ENCODE data around the gene PRPH2. TPM values are rescaled to one million over a fixed set of nuclear protein-coding genes. Genes with fewer than 3 reads are reported as not detected.

The PRPH2 gene
- total RNA-seq, 1 experiment from 2014 or later, result 1.0 TPM

DNA sequence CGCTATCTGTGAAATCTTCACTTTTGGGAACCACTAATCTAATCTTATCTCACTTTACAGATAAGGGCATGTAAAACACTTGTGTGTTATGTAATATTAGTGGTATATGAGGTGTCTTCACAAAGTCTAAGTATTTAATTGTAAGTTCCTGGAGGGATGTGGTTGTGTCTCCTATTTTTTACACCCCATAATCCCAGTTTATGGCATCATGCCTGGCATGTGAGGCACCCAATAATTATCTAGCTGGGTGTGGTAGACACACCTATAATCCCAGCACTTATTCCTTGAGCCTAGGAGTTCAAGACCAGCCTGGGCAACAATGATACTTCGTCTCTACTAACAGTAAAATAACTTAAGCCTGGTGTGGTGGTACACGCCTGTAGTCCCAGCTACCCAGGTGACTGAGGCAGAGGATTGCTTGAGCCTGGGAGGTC is 40.0 kb upstream of the PRPH2 start (continued):
- TF ChIP-seq, protein P1, sequence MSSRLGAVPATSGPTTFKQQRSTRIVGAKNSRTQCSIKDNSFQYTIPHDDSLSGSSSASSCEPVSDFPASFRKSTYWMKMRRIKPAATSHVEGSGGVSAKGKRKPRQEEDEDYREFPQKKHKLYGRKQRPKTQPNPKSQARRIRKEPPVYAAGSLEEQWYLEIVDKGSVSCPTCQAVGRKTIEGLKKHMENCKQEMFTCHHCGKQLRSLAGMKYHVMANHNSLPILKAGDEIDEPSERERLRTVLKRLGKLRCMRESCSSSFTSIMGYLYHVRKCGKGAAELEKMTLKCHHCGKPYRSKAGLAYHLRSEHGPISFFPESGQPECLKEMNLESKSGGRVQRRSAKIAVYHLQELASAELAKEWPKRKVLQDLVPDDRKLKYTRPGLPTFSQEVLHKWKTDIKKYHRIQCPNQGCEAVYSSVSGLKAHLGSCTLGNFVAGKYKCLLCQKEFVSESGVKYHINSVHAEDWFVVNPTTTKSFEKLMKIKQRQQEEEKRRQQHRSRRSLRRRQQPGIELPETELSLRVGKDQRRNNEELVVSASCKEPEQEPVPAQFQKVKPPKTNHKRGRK (CRISPR knock-in tag; IDR thresholded peaks at IDR 0.05; ENCODE audit: borderline replicate concordance), result no peak

DNA sequence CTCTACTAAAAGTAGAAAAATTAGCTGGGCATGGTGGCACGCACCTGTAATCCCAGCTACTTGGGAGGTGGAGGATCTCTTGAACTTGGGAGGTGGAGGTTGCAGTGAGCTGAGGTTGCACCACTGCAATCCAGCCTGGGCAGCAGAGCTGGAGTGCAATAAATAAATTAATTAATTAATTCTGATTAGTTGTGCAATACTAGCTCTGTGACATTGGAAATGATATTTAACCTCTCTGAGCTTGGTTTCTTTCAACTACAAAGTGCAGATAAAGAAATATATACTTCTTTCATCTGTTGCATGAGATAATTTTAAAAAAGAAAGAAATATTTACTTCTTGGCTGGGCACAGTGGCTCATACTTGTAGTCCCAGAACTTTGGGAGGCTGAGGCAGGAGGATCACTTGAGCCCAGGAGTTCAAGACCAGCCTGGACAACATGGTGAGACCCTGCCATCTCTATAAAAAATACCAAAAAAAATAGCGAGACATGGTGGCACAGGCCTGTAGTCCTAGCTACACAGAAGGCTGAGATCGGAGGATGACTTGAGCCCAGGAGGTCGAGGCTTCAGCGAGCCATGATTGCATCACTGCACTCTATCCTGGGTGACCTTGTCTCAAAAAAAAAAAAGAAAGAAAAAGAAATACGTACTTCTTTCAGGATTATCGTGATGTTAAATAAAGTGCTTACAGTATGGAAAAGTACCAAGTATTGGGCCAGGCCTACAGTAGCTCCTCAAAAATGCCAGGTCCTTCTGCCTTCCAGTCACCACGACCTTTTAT is 39.1 kb upstream of the PRPH2 start:
- no peak for TF ChIP-seq ZNF219 (CRISPR knock-in tag; IDR thresholded peaks at IDR 0.05; ENCODE audit: borderline replicate concordance)
- TF ChIP-seq ZNF671 (CRISPR knock-in tag; IDR thresholded peaks at IDR 0.05), result no peak
- no peak for TF ChIP-seq FOXP1 (CRISPR knock-in tag; IDR thresholded peaks at IDR 0.05; ENCODE audit: borderline replicate concordance)
- TF ChIP-seq, protein P2, sequence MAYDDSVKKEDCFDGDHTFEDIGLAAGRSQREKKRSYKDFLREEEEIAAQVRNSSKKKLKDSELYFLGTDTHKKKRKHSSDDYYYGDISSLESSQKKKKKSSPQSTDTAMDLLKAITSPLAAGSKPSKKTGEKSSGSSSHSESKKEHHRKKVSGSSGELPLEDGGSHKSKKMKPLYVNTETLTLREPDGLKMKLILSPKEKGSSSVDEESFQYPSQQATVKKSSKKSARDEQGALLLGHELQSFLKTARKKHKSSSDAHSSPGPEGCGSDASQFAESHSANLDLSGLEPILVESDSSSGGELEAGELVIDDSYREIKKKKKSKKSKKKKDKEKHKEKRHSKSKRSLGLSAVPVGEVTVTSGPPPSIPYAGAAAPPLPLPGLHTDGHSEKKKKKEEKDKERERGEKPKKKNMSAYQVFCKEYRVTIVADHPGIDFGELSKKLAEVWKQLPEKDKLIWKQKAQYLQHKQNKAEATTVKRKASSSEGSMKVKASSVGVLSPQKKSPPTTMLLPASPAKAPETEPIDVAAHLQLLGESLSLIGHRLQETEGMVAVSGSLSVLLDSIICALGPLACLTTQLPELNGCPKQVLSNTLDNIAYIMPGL (CRISPR knock-in tag; IDR thresholded peaks at IDR 0.05), result no peak
- TF ChIP-seq, protein P3, sequence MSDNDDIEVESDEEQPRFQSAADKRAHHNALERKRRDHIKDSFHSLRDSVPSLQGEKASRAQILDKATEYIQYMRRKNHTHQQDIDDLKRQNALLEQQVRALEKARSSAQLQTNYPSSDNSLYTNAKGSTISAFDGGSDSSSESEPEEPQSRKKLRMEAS (CRISPR knock-in tag; IDR thresholded peaks at IDR 0.05), result no peak
- TF ChIP-seq, protein P4, sequence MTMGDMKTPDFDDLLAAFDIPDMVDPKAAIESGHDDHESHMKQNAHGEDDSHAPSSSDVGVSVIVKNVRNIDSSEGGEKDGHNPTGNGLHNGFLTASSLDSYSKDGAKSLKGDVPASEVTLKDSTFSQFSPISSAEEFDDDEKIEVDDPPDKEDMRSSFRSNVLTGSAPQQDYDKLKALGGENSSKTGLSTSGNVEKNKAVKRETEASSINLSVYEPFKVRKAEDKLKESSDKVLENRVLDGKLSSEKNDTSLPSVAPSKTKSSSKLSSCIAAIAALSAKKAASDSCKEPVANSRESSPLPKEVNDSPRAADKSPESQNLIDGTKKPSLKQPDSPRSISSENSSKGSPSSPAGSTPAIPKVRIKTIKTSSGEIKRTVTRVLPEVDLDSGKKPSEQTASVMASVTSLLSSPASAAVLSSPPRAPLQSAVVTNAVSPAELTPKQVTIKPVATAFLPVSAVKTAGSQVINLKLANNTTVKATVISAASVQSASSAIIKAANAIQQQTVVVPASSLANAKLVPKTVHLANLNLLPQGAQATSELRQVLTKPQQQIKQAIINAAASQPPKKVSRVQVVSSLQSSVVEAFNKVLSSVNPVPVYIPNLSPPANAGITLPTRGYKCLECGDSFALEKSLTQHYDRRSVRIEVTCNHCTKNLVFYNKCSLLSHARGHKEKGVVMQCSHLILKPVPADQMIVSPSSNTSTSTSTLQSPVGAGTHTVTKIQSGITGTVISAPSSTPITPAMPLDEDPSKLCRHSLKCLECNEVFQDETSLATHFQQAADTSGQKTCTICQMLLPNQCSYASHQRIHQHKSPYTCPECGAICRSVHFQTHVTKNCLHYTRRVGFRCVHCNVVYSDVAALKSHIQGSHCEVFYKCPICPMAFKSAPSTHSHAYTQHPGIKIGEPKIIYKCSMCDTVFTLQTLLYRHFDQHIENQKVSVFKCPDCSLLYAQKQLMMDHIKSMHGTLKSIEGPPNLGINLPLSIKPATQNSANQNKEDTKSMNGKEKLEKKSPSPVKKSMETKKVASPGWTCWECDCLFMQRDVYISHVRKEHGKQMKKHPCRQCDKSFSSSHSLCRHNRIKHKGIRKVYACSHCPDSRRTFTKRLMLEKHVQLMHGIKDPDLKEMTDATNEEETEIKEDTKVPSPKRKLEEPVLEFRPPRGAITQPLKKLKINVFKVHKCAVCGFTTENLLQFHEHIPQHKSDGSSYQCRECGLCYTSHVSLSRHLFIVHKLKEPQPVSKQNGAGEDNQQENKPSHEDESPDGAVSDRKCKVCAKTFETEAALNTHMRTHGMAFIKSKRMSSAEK (CRISPR knock-in tag; IDR thresholded peaks at IDR 0.05; ENCODE audit: borderline replicate concordance), result no peak
- no peak for TF ChIP-seq ELF4 (CRISPR knock-in tag; IDR thresholded peaks at IDR 0.05; ENCODE audit: low read depth)
- TF ChIP-seq CBFB (CRISPR knock-in tag; IDR thresholded peaks at IDR 0.05; ENCODE audit: low read depth), result no peak
- TF ChIP-seq, protein P5, sequence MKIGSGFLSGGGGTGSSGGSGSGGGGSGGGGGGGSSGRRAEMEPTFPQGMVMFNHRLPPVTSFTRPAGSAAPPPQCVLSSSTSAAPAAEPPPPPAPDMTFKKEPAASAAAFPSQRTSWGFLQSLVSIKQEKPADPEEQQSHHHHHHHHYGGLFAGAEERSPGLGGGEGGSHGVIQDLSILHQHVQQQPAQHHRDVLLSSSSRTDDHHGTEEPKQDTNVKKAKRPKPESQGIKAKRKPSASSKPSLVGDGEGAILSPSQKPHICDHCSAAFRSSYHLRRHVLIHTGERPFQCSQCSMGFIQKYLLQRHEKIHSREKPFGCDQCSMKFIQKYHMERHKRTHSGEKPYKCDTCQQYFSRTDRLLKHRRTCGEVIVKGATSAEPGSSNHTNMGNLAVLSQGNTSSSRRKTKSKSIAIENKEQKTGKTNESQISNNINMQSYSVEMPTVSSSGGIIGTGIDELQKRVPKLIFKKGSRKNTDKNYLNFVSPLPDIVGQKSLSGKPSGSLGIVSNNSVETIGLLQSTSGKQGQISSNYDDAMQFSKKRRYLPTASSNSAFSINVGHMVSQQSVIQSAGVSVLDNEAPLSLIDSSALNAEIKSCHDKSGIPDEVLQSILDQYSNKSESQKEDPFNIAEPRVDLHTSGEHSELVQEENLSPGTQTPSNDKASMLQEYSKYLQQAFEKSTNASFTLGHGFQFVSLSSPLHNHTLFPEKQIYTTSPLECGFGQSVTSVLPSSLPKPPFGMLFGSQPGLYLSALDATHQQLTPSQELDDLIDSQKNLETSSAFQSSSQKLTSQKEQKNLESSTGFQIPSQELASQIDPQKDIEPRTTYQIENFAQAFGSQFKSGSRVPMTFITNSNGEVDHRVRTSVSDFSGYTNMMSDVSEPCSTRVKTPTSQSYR (CRISPR knock-in tag; IDR thresholded peaks at IDR 0.05), result no peak
- no peak for TF ChIP-seq ZNF263 (CRISPR knock-in tag; IDR thresholded peaks at IDR 0.05; ENCODE audit: low read depth)
- TF ChIP-seq FOXK1 (CRISPR knock-in tag; IDR thresholded peaks at IDR 0.05), result no peak
- no peak for TF ChIP-seq NFYB (CRISPR knock-in tag; conservative IDR thresholded peaks at IDR 0.05; ENCODE audit: low read depth)
- TF ChIP-seq, protein P6, sequence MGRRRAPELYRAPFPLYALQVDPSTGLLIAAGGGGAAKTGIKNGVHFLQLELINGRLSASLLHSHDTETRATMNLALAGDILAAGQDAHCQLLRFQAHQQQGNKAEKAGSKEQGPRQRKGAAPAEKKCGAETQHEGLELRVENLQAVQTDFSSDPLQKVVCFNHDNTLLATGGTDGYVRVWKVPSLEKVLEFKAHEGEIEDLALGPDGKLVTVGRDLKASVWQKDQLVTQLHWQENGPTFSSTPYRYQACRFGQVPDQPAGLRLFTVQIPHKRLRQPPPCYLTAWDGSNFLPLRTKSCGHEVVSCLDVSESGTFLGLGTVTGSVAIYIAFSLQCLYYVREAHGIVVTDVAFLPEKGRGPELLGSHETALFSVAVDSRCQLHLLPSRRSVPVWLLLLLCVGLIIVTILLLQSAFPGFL (CRISPR knock-in tag; IDR thresholded peaks at IDR 0.05; ENCODE audit: borderline replicate concordance), result no peak

More for the DNA sequence above, 39.1 kb upstream of the PRPH2 start:
- DNase-seq (ENCODE audit: low spot score), result no peak
- H3K9me3 Mint-ChIP-seq, result no peaks in the 10 kb centered on the region
- H3K36me3 Mint-ChIP-seq, result no peaks in the 10 kb centered on the region; the same call in 1 of the 2 replicates
- H3K4me1 Mint-ChIP-seq, result peaks cover 32% of the 10 kb centered on the region
- H3K27me3 Mint-ChIP-seq (ENCODE audit: low read depth), result no peaks in the 10 kb centered on the region
- no peak overlapping the region for H3K27ac Mint-ChIP-seq
- no peak overlapping the region for H3K4me3 Mint-ChIP-seq
- ChIA-PET CTCF (interaction anchor here (0.6 to 1.2 kb wide), 3 partner anchors 9 to 63 kb away, joined by 3 read pairs; no protein-coding TSS in a partner anchor), POLR2A (interaction anchor here (0.6 to 1.1 kb wide), 2 partner anchors 8 to 15 kb away, joined by 3 to 11 read pairs; partner anchors contain the start of gene TBCC)
- ATAC-seq, result no peak
